Measurements from ENCODE around the gene GFAP. TPM values are rescaled to one million over a fixed set of nuclear protein-coding genes. Genes with fewer than 3 reads are reported as not detected.

GFAP gene
- total RNA-seq, 3 donors from 2014 or later, result 4.2 to 37.0 (median 11.8) TPM

DNA sequence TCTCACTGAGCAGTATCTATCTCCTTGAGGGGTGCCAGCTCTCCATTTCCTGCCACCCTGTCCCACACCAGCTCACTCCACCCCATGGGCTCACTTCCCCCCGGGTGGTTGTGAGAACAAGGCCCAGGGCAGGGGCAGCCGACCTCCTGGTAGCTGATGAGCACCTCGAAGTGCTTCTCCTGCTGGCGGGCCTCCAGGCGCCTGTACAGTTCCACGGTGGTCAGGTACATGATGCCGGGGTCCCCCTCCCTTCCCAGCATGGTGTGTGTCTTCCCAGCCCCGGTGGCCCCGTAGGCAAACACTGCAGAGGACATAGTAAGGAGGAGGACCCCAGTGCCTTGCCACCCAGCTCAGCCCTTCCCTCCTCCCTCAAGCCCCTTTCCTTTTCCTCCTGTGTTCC lies 19.8 kb upstream of the GFAP start:
- no peaks in the 10 kb centered on the region for H3K4me1 ChIP-seq
- intact Hi-C loops (cut with DNase I; ENCODE audit: low total_unique reads), result no loop called here
- H3K4me3 ChIP-seq, result no peak overlapping the region
- peaks cover 0 to 4% of the 10 kb centered on the region in 2 donors for H3K9me3 ChIP-seq
- no peak for DNase-seq (ENCODE audit: low spot score in 2 of 2)
- TF ChIP-seq, protein P1, sequence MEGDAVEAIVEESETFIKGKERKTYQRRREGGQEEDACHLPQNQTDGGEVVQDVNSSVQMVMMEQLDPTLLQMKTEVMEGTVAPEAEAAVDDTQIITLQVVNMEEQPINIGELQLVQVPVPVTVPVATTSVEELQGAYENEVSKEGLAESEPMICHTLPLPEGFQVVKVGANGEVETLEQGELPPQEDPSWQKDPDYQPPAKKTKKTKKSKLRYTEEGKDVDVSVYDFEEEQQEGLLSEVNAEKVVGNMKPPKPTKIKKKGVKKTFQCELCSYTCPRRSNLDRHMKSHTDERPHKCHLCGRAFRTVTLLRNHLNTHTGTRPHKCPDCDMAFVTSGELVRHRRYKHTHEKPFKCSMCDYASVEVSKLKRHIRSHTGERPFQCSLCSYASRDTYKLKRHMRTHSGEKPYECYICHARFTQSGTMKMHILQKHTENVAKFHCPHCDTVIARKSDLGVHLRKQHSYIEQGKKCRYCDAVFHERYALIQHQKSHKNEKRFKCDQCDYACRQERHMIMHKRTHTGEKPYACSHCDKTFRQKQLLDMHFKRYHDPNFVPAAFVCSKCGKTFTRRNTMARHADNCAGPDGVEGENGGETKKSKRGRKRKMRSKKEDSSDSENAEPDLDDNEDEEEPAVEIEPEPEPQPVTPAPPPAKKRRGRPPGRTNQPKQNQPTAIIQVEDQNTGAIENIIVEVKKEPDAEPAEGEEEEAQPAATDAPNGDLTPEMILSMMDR (IDR thresholded peaks at IDR 0.05), result no peak
- no peak for TF ChIP-seq POLR2AphosphoS5 (IDR thresholded peaks at IDR 0.05)
- no peak for TF ChIP-seq POLR2A (IDR thresholded peaks at IDR 0.05)
- H3K36me3 ChIP-seq, result no peaks in the 10 kb centered on the region
- no peaks in the 10 kb centered on the region for H3K27me3 ChIP-seq
- no peak overlapping the region for H3K27ac ChIP-seq

DNA sequence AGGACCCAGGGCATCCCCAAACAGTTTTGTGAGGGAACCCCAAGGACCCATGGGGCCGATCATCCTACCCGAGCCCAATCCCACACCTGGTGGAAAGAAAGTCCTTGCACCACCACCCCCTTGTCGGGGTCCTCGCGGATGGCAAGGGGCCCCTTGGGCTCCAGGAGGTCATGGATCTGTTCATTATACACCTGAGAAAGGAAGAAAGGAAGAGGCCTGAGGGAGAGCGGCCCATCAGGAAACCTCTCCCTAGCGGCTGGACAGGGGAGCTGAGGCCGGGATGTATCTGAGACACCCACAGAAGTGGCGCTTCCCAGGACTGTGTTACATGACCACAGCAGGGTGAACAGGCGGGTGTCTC lies 19.4 kb upstream of the GFAP start:
- H3K9me3 ChIP-seq, result peaks cover 0 to 4% of the 10 kb centered on the region in 2 donors
- H3K4me3 ChIP-seq, result no peak overlapping the region
- no peaks in the 10 kb centered on the region for H3K4me1 ChIP-seq
- no peak for DNase-seq (ENCODE audit: low spot score in 2 of 2)
- intact Hi-C loops (cut with DNase I; ENCODE audit: low total_unique reads), result no loop called here
- TF ChIP-seq POLR2A (IDR thresholded peaks at IDR 0.05) (no peak), POLR2AphosphoS5 (IDR thresholded peaks at IDR 0.05) (no peak)
- TF ChIP-seq, protein P1 (IDR thresholded peaks at IDR 0.05), result no peak
- no peaks in the 10 kb centered on the region for H3K36me3 ChIP-seq
- no peaks in the 10 kb centered on the region for H3K27me3 ChIP-seq
- H3K27ac ChIP-seq, result no peak overlapping the region

DNA sequence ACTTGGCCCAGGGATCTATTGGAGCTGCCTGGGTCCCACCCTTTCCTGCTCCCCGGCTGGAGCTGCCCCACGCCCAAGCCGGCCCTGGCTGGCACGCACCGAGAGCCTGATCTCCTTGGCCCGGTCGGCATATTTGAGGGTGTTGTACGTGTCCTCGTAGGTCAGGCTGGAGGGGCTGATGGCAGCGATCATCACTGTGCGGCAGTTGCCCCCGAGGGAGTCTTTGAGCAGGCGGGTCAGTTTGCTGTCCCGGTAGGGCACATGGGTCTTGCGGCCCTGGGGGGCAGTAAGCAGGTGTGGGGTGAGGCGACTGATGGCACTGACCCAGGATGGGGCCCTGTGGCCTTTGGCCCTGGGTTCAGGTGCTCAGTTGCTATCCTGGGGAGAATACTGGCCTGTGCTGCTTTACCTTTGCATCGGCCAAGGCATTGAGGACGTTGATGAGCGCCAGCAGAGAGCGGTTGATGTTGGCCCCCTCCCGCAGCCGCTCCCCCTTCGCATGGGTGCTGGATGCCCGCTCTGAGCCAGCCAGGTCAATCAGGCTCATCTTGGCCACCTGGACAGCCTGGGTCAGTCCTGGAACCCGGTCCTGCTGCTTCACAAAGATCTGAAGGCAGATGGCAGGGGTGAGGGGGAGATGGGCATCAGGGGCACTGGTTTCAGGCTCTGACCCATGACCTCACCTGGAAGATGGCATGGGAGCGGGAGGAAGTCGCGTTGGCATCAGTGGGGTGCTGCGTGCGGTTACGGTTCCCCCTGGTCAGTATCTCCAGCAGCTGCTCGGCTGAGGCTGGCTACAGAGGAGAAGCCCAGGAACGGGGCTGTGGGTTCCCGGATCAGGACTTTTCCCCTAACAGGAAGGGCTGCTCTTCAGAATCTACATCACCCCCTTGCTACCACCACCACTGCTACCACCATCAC lies 18.8 kb upstream of the GFAP start:
- H3K4me1 ChIP-seq, result no peaks in the 10 kb centered on the region
- H3K27me3 ChIP-seq, result no peaks in the 10 kb centered on the region
- no peaks in the 10 kb centered on the region for H3K36me3 ChIP-seq
- TF ChIP-seq POLR2A (IDR thresholded peaks at IDR 0.05) (no peak), POLR2AphosphoS5 (IDR thresholded peaks at IDR 0.05) (no peak)
- TF ChIP-seq, protein P1 (IDR thresholded peaks at IDR 0.05), result no peak
- H3K27ac ChIP-seq, result no peak overlapping the region
- H3K4me3 ChIP-seq, result no peak overlapping the region
- intact Hi-C loops (cut with DNase I; ENCODE audit: low total_unique reads), result no loop called here
- no peak for DNase-seq (ENCODE audit: low spot score in 2 of 2)
- H3K9me3 ChIP-seq, result peaks cover 0 to 4% of the 10 kb centered on the region in 2 donors

- Histone ChIP-seq H3K27ac (no peak overlapping the region), H3K4me1 (no peaks in the 10 kb centered on the region), H3K27me3 (no peaks in the 10 kb centered on the region), H3K4me3 (no peak overlapping the region), H3K9me3 (no peaks in the 10 kb centered on the region), H3K36me3 (no peaks in the 10 kb centered on the region)
- intact Hi-C loops (cut with DNase I; ENCODE audit: low total_unique reads), result no loop called here
- TF ChIP-seq POLR2AphosphoS5 (IDR thresholded peaks at IDR 0.05) (no peak), POLR2A (IDR thresholded peaks at IDR 0.05) (no peak)
- TF ChIP-seq, protein P1 (IDR thresholded peaks at IDR 0.05), result no peak
- DNase-seq (ENCODE audit: low spot score in 2 of 2), result no peak
Observed at GRCh38 chr17:44932787-44933097, 17.4 kb upstream of the GFAP start.

GRCh38 chr17:44932096-44932786 lies 16.9 kb upstream of the GFAP start:
- Histone ChIP-seq H3K4me1 (no peaks in the 10 kb centered on the region), H3K4me3 (no peak overlapping the region), H3K9me3 (no peaks in the 10 kb centered on the region), H3K36me3 (no peaks in the 10 kb centered on the region), H3K27me3 (no peaks in the 10 kb centered on the region), H3K27ac (no peak overlapping the region)
- peak in 1 of 2 donors; percentile 45 for DNase-seq (ENCODE audit: low spot score in 2 of 2)
- TF ChIP-seq POLR2AphosphoS5 (IDR thresholded peaks at IDR 0.05) (no peak), POLR2A (IDR thresholded peaks at IDR 0.05) (no peak)
- TF ChIP-seq, protein P1 (IDR thresholded peaks at IDR 0.05), result no peak
- intact Hi-C loops (cut with DNase I; ENCODE audit: low total_unique reads), result no loop called here
